ENCODE data around the gene KDF1. TPM values are rescaled to one million over a fixed set of nuclear protein-coding genes. Genes with fewer than 3 reads are reported as not detected.

The KDF1 gene
- total RNA-seq, 4 donors from 2014 or later: not detected

GRCh38 chr1:26922901-26923300 lies 37.4 kb downstream of the KDF1 start:
- no peak for TF ChIP-seq CTCF (IDR thresholded peaks at IDR 0.05; ENCODE audit: low read depth)

GRCh38 chr1:26922431-26922729 lies 37.9 kb downstream of the KDF1 start:
- TF ChIP-seq CTCF (IDR thresholded peaks at IDR 0.05; ENCODE audit: low read depth): no peak

- no peak for TF ChIP-seq CTCF (IDR thresholded peaks at IDR 0.05; ENCODE audit: low read depth)
These were observed 38.5 kb downstream of the KDF1 start, which contains the start of gene NUDC for GRCh38 chr1:26921540-26922430. TSS of gene NUDC (plus strand) at chr1:26921743. CDS start at chr1:26921849, 106 bp downstream.

GRCh38 chr1:26921126-26921539 lies 39.1 kb downstream of the KDF1 start:
- no peak for TF ChIP-seq CTCF (IDR thresholded peaks at IDR 0.05; ENCODE audit: low read depth)

GRCh38 chr1:26915204-26915842 lies 44.9 kb downstream of the KDF1 start:
- TF ChIP-seq CTCF (IDR thresholded peaks at IDR 0.05; ENCODE audit: low read depth): no peak

GRCh38 chr1:26913754-26914619 lies 46.3 kb downstream of the KDF1 start, which contains the start of gene NR0B2:
TSS of gene NR0B2 (minus strand) at chr1:26913975. CDS start at chr1:26913940, 35 bp downstream.
- no peak for TF ChIP-seq CTCF (IDR thresholded peaks at IDR 0.05; ENCODE audit: low read depth)
